ENCODE results near the gene TIMMDC1. TPM values are rescaled to one million over a fixed set of nuclear protein-coding genes. Genes with fewer than 3 reads are reported as not detected.

TIMMDC1 gene
- total and polyA plus RNA-seq, 10 donors, result 33.0 to 85.7 (median 71.4) TPM

DNA sequence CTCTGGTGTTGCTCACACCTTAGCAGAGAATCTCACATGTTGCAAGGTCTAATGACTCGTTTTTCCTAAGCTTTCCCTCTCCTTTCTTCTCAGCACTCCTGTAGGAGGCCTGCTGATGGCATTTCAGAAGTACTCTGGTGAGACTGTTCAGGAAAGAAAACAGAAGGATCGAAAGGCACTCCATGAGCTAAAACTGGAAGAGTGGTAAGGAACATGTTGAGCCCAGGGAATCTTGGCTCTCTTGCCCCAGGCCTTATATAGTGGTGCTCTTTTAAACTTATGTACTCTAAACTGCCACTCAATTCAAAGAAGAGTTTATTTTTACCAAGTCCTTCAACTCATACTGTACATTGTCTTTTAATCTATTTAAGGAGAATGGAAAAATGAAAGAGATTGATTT lies 18.8 kb downstream of the TIMMDC1 start:
- no peak for DNase-seq
- Histone ChIP-seq H3K27ac (no peak overlapping the region), H3K36me3 (peaks cover 4 to 100% (median 75%) of the 10 kb centered on the region in 6 donors), H3K27me3 (replicated peaks in 1 of 7) (no peaks in the 10 kb centered on the region), H3K4me1 (no peaks in the 10 kb centered on the region), H3K4me3 (no peak overlapping the region), H3K9me3 (no peaks in the 10 kb centered on the region)
- intact Hi-C loops (cut with DNase I; ENCODE audit: low total_unique reads), result no loop called here
- 43 to 96% (median 86%) methylated on average over 2 of the region's 2 CpGs for WGBS, 5 donors
- TF ChIP-seq POLR2AphosphoS5 (IDR thresholded peaks at IDR 0.05), result no peak
- TF ChIP-seq, protein P1, sequence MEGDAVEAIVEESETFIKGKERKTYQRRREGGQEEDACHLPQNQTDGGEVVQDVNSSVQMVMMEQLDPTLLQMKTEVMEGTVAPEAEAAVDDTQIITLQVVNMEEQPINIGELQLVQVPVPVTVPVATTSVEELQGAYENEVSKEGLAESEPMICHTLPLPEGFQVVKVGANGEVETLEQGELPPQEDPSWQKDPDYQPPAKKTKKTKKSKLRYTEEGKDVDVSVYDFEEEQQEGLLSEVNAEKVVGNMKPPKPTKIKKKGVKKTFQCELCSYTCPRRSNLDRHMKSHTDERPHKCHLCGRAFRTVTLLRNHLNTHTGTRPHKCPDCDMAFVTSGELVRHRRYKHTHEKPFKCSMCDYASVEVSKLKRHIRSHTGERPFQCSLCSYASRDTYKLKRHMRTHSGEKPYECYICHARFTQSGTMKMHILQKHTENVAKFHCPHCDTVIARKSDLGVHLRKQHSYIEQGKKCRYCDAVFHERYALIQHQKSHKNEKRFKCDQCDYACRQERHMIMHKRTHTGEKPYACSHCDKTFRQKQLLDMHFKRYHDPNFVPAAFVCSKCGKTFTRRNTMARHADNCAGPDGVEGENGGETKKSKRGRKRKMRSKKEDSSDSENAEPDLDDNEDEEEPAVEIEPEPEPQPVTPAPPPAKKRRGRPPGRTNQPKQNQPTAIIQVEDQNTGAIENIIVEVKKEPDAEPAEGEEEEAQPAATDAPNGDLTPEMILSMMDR (IDR thresholded peaks at IDR 0.05 in 8 of 11, conservative IDR thresholded peaks at IDR 0.05 in 3 of 11), result no peak
- no peak for TF ChIP-seq POLR2A (IDR thresholded peaks at IDR 0.05)

- peaks cover 4 to 100% (median 75%) of the 10 kb centered on the region in 6 donors for H3K36me3 ChIP-seq
- intact Hi-C loops (cut with DNase I; ENCODE audit: low total_unique reads), result no loop called here
- DNase-seq, result no peak
Measured at GRCh38 chr3:119518026-119518425, 19.7 kb downstream of the TIMMDC1 start.

DNA sequence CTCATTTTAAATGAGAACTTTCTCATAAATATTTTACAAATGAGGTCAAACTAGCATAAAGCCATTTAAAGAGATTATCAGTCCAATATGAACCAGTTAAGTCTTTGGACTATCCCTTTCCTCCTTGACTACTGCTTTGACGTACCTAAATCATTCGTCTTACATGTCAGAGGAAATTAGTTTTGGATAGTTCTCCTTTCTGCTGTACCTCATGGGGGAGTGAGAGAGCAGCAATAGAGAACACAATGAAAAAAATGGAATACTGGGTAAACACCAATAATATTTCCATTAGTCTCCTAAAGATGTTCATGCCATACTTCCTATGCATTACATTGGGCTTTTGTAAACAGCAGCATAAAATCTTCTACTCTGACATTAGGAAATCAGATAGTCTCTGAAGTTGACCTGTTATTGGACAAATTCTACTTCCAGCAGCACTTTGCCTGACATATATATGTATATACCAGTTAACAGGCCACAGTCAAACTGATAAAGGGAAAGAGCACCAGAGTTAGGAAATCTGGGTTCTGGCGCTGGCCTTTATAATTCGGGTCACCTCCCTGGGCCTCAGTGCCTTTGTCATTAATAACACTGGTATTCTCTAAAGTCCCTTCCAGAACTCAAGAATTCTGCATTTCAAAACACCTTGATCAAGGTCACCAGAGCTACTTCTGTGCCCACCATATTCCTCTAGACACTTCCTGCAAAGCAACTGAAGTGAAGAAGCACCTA lies 26.8 kb downstream of the TIMMDC1 start:
- WGBS, 5 donors, result 55 to 76% (median 69%) methylated on average over 4 of the region's 4 CpGs
- Histone ChIP-seq H3K4me1 (peaks cover 0 to 10% (median 0%) of the 10 kb centered on the region in 6 donors), H3K4me3 (no peak overlapping the region), H3K36me3 (peaks cover 0 to 75% (median 32%) of the 10 kb centered on the region in 6 donors), H3K27me3 (replicated peaks in 1 of 7) (no peaks in the 10 kb centered on the region), H3K27ac (peak overlapping the region in 4 of 8 donors; percentile 21 to 46 (median 37)), H3K9me3 (no peaks in the 10 kb centered on the region)
- TF ChIP-seq, protein P1 (IDR thresholded peaks at IDR 0.05 in 8 of 11, conservative IDR thresholded peaks at IDR 0.05 in 3 of 11), result peak in 8 of 11 experiments; percentile 12 to 35 (median 32)
- TF ChIP-seq POLR2AphosphoS5 (IDR thresholded peaks at IDR 0.05), result no peak
- DNase-seq, result no peak
- intact Hi-C loops (cut with DNase I; ENCODE audit: low total_unique reads), result no loop called here

More at GRCh38 chr3:119518026-119518425, 19.7 kb downstream of the TIMMDC1 start:
- H3K27ac ChIP-seq, result no peak overlapping the region
- H3K4me1 ChIP-seq, result no peaks in the 10 kb centered on the region
- H3K4me3 ChIP-seq, result no peak overlapping the region
- 92 to 100% (median 97%) methylated on average over 1 of the region's 1 CpG for WGBS, 5 donors
- no peaks in the 10 kb centered on the region for H3K9me3 ChIP-seq
- no peaks in the 10 kb centered on the region for H3K27me3 ChIP-seq (replicated peaks in 1 of 7)
- TF ChIP-seq, protein P1 (IDR thresholded peaks at IDR 0.05 in 8 of 11, conservative IDR thresholded peaks at IDR 0.05 in 3 of 11), result no peak

GRCh38 chr3:119527714-119528113 lies 29.4 kb downstream of the TIMMDC1 start:
- TF ChIP-seq, protein P1 (IDR thresholded peaks at IDR 0.05 in 8 of 11, conservative IDR thresholded peaks at IDR 0.05 in 3 of 11), result no peak
- TF ChIP-seq POLR2A (IDR thresholded peaks at IDR 0.05), result no peak
- no peak for TF ChIP-seq POLR2AphosphoS5 (IDR thresholded peaks at IDR 0.05)
- 84 to 98% (median 96%) methylated on average over 5 of the region's 5 CpGs for WGBS, 5 donors

More at GRCh38 chr3:119527714-119528113, 29.4 kb downstream of the TIMMDC1 start:
- no peak overlapping the region for H3K4me3 ChIP-seq
- peaks cover 0 to 55% (median 18%) of the 10 kb centered on the region in 6 donors for H3K36me3 ChIP-seq
- H3K4me1 ChIP-seq, result peaks cover 0 to 10% (median 0%) of the 10 kb centered on the region in 6 donors
- DNase-seq, result no peak
- intact Hi-C loops (cut with DNase I; ENCODE audit: low total_unique reads), result no loop called here
- no peaks in the 10 kb centered on the region for H3K9me3 ChIP-seq
- no peaks in the 10 kb centered on the region for H3K27me3 ChIP-seq (replicated peaks in 1 of 7)
- H3K27ac ChIP-seq, result no peak overlapping the region

All from spleen (tissue), 11 donors.